Measurements from ENCODE around the gene MYL9.

GRCh38 chr20:36497856-36498255 is 43.5 kb upstream of the MYL9 start:
- TF ChIP-seq CTCF (IDR thresholded peaks at IDR 0.05) (no peak), POLR2A (IDR thresholded peaks at IDR 0.05) (no peak)
